H9 (cell line): Measurements from ENCODE around the gene ADGRL3. TPM values are rescaled to one million over a fixed set of nuclear protein-coding genes. Genes with fewer than 3 reads are reported as not detected.

ENCODE experiments used
- DNase-seq: peaks from one replicate; pipeline ENCODE4 v3.0.0-alpha.2; 2017
- H2AFZ ChIP-seq: one replicate; pipeline ENCODE4 v1.6.1; 2013; ENCODE audit warnings: mild to moderate bottlenecking, low read length, control low read depth, moderate library complexity
- H2AK5ac ChIP-seq: 2 replicates; pipeline ENCODE4 v1.6.1; 2013; ENCODE audit warnings: low read length, control low read depth, mixed read lengths; ENCODE audit not compliant: insufficient read length
- H2BK120ac ChIP-seq: one replicate; pipeline ENCODE4 v1.6.1; 2013; ENCODE audit warnings: low read depth, mild to moderate bottlenecking, low read length, control low read depth, inconsistent platforms; ENCODE audit not compliant: poor library complexity, severe bottlenecking
- H2BK12ac ChIP-seq: 2 replicates; pipeline ENCODE4 v1.6.1; 2013; ENCODE audit warnings: low read length, control low read depth, mixed read lengths, low read depth; ENCODE audit not compliant: insufficient read length
- H2BK15ac ChIP-seq: 2 replicates; pipeline ENCODE4 v1.6.1; 2013; ENCODE audit warnings: low read depth, low read length, control low read depth
- H2BK20ac ChIP-seq: one replicate; pipeline ENCODE4 v1.6.1; 2013; ENCODE audit warnings: low read depth, mild to moderate bottlenecking, low read length, control low read depth, inconsistent platforms; ENCODE audit not compliant: poor library complexity, severe bottlenecking
- H2BK5ac ChIP-seq: 2 replicates; pipeline ENCODE4 v1.6.1; 2013; ENCODE audit warnings: low read length, control low read depth, mixed read lengths; ENCODE audit not compliant: insufficient read length
- H3K14ac ChIP-seq: 2 replicates; pipeline ENCODE4 v1.6.1; 2013; ENCODE audit warnings: low read length, control low read depth; ENCODE audit not compliant: insufficient read depth
- H3K18ac ChIP-seq: 2 replicates; pipeline ENCODE4 v1.6.1; 2013; ENCODE audit warnings: low read depth, mild to moderate bottlenecking, mixed read lengths, low read length, control low read depth; ENCODE audit not compliant: insufficient read length
- H3K23ac ChIP-seq: 2 replicates; pipeline ENCODE4 v1.6.1; 2013; ENCODE audit warnings: low read length, control low read depth, mixed read lengths, low read depth; ENCODE audit not compliant: insufficient read length
- H3K23me2 ChIP-seq: 2 replicates; pipeline ENCODE4 v1.6.1; 2013; ENCODE audit warnings: low read depth, mild to moderate bottlenecking, mixed read lengths, low read length, control low read depth; ENCODE audit not compliant: insufficient read length, poor library complexity, severe bottlenecking
- H3K27ac ChIP-seq: 2 replicates; pipeline ENCODE4 v1.5.1; 2013; ENCODE audit warnings: low read length, control low read depth, mixed read lengths, low read depth; ENCODE audit not compliant: insufficient read length
- H3K27me3 ChIP-seq: 2 replicates; pipeline ENCODE4 v1.6.1; 2013; ENCODE audit warnings: low read length, control low read depth, inconsistent platforms; ENCODE audit not compliant: insufficient read depth
- H3K4ac ChIP-seq: 2 replicates; pipeline ENCODE4 v1.6.1; 2013; ENCODE audit warnings: low read depth, mild to moderate bottlenecking, control low read depth, inconsistent platforms, low read length, moderate library complexity
- H3K4me1 ChIP-seq: 2 replicates; pipeline ENCODE4 v1.6.1; 2013; ENCODE audit warnings: low read length, control low read depth, inconsistent platforms; ENCODE audit not compliant: insufficient read depth
- H3K4me2 ChIP-seq: 2 replicates; pipeline ENCODE4 v1.6.1; 2013; ENCODE audit warnings: low read length, control low read depth, mixed read lengths; ENCODE audit not compliant: insufficient read length, insufficient read depth
- H3K56ac ChIP-seq: 2 replicates; pipeline ENCODE4 v1.6.1; 2013; ENCODE audit warnings: low read depth, mild to moderate bottlenecking, mixed read lengths, low read length, control low read depth; ENCODE audit not compliant: insufficient read length
- H3K79me1 ChIP-seq: 2 replicates; pipeline ENCODE4 v1.6.1; 2013; ENCODE audit warnings: low read depth, mild to moderate bottlenecking, moderate library complexity, low read length, control low read depth, inconsistent platforms; ENCODE audit not compliant: insufficient read depth, poor library complexity, severe bottlenecking
- H3K79me2 ChIP-seq: 2 replicates; pipeline ENCODE4 v1.6.1; 2013; ENCODE audit warnings: low read length, control low read depth, inconsistent platforms; ENCODE audit not compliant: insufficient read depth
- H3K9ac ChIP-seq: 2 replicates; pipeline ENCODE4 v1.6.1; 2013; ENCODE audit warnings: low read length, control low read depth, mixed read lengths; ENCODE audit not compliant: insufficient read length; ENCODE audit errors: extremely low read depth
- H3K9me3 ChIP-seq: one replicate; pipeline ENCODE4 v1.6.1; 2013; ENCODE audit warnings: low read depth, low read length, inconsistent platforms; ENCODE audit not compliant: control insufficient read depth
- H3T11ph ChIP-seq: one replicate; pipeline ENCODE4 v1.6.1; 2013; ENCODE audit warnings: mild to moderate bottlenecking, low read length, control low read depth, inconsistent platforms
- H4K20me1 ChIP-seq: one replicate; pipeline ENCODE4 v1.6.1; 2013; ENCODE audit not compliant: control insufficient read depth, insufficient read length, insufficient read depth
- H4K5ac ChIP-seq: 2 replicates; pipeline ENCODE4 v1.6.1; 2013; ENCODE audit warnings: low read depth, mild to moderate bottlenecking, mixed read lengths, low read length, control low read depth; ENCODE audit not compliant: insufficient read length
- H4K8ac ChIP-seq: replicated peaks from 2 replicates; pipeline ENCODE4 v1.6.1; 2013; ENCODE audit warnings: low read length, control low read depth, mixed read lengths, low read depth; ENCODE audit not compliant: insufficient read length
- H4K91ac ChIP-seq: 2 replicates; pipeline ENCODE4 v1.6.1; 2013; ENCODE audit warnings: low read depth, mild to moderate bottlenecking, moderate library complexity, mixed read lengths, low read length, control low read depth; ENCODE audit not compliant: insufficient read length
- H3K27ac Mint-ChIP-seq, 3 experiments: 2 replicates in 2 of 3; 3 replicates in 1 of 3; pipeline ENCODE4 v1.8.0; 2020 to 2021; ENCODE audit warnings: mixed read lengths in 3 of 3, mild to moderate bottlenecking in 1 of 3, moderate library complexity in 1 of 3
- H3K27me3 Mint-ChIP-seq: 2 replicates; pipeline ENCODE4 v1.8.0; 2021; ENCODE audit warnings: low read depth, mild to moderate bottlenecking, moderate library complexity, mixed read lengths
- H3K36me3 Mint-ChIP-seq, 3 experiments: 2 replicates in 2 of 3; 3 replicates in 1 of 3; pipeline ENCODE4 v1.8.0; 2020 to 2021; ENCODE audit warnings: low read depth in 3 of 3, mixed read lengths in 3 of 3; ENCODE audit not compliant: insufficient read depth in 1 of 3
- H3K4me1 Mint-ChIP-seq, 2 experiments: 2 replicates each; pipeline ENCODE4 v1.8.0; 2020; ENCODE audit warnings: mixed read lengths in 2 of 2
- H3K4me3 Mint-ChIP-seq, 2 experiments: 2 replicates in 1 of 2; 3 replicates in 1 of 2; pipeline ENCODE4 v1.8.0; 2020 to 2021; ENCODE audit warnings: mild to moderate bottlenecking in 2 of 2, mixed read lengths in 2 of 2, moderate library complexity in 1 of 2
- H3K9me3 Mint-ChIP-seq, 2 experiments: 2 replicates in 1 of 2; 3 replicates in 1 of 2; pipeline ENCODE4 v1.8.0; 2020; ENCODE audit warnings: mild to moderate bottlenecking in 2 of 2, mixed read lengths in 2 of 2, moderate library complexity in 1 of 2
- CTCF ChIP-seq: fragments of 200-600 bp; sonication (generic); conservative IDR thresholded peaks from 3 replicates; pipeline ENCODE4 v1.8.0; 2021; ENCODE audit warnings: antibody characterized with exemption, mild to moderate bottlenecking
- WGBS: extraction: QIAGEN DNeasy Blood & Tissue Kit; methylation state at CpG from one replicate; pipeline ENCODE4 v1.1.7; 2013; ENCODE audit warnings: missing lambda C conversion rate, low lambda C conversion rate, mixed read lengths; ENCODE audit not compliant: insufficient read length; ENCODE audit errors: extremely low coverage; 5-methylcytosine and 5-hydroxymethylcytosine counted together
- total RNA-seq: library from RNA; stranded (reverse); gene quantifications from 2 replicates; pipeline ENCODE4 v1.2.1, GENCODE V29; 2021

The ADGRL3 gene
- total RNA-seq, 1 experiment from 2014 or later, result 5.9 TPM

- Histone ChIP-seq H3K4me1 (no peaks in the 10 kb centered on the region), H3K4me2 (no peak overlapping the region), H3K79me1 (no peaks in the 10 kb centered on the region), H4K5ac (no peak overlapping the region), H4K8ac (no peak overlapping the region), H2AFZ (no peak overlapping the region), H2AK5ac (no peak overlapping the region), H3K56ac (no peak overlapping the region), H3K4ac (no peak overlapping the region), H4K20me1 (no peaks in the 10 kb centered on the region), H3K18ac (no peak overlapping the region), H3K23me2 (no peaks in the 10 kb centered on the region), H3T11ph (no peak overlapping the region), H3K9ac (no peak overlapping the region), H2BK120ac (no peak overlapping the region), H2BK20ac (no peak overlapping the region), H3K79me2 (no peaks in the 10 kb centered on the region), H2BK12ac (no peak overlapping the region), H4K91ac (no peak overlapping the region), H2BK5ac (no peak overlapping the region), H3K27ac (no peak overlapping the region), H3K14ac (no peak overlapping the region), H3K9me3 (no peaks in the 10 kb centered on the region), H3K23ac (no peak overlapping the region), H3K27me3 (no peaks in the 10 kb centered on the region), H2BK15ac (no peak overlapping the region)
- TF ChIP-seq CTCF, result no peak
- no peak overlapping the region for H3K4me3 Mint-ChIP-seq
- H3K27ac Mint-ChIP-seq, result no peak overlapping the region
- H3K9me3 Mint-ChIP-seq, result no peaks in the 10 kb centered on the region
- H3K4me1 Mint-ChIP-seq, result peaks cover 0 to 3% of the 10 kb centered on the region in 2 experiments; a peak in 1 of 4 replicates
- H3K36me3 Mint-ChIP-seq, result no peaks in the 10 kb centered on the region
- WGBS, result no CpG with 5 or more reads among the region's 4 CpGs
- no peaks in the 10 kb centered on the region for H3K27me3 Mint-ChIP-seq
- DNase-seq, result no peak
Observed at GRCh38 chr4:61440321-61440720, 240.2 kb downstream of the ADGRL3 start.
